GM23248 (cell line): ENCODE measurements around the gene CALD1. TPM values are rescaled to one million over a fixed set of nuclear protein-coding genes. Genes with fewer than 3 reads are reported as not detected.

Experiments
- DNase-seq: peaks from one replicate; pipeline ENCODE4 v3.0.0-alpha.2; 2015
- H2AFZ ChIP-seq: fragments of 200-600 bp; sonication (generic); 2 replicates; pipeline ENCODE4 v1.6.1; 2016; ENCODE audit warnings: antibody characterized with exemption
- H3F3A ChIP-seq: fragments of 200-600 bp; sonication (generic); 2 replicates; pipeline ENCODE4 v1.6.1; 2016; ENCODE audit warnings: mild to moderate bottlenecking, antibody characterized with exemption, mixed run types; ENCODE audit not compliant: insufficient read depth
- H3K27ac ChIP-seq: fragments of 200-600 bp; sonication (generic); 2 replicates; pipeline ENCODE4 v1.5.1; 2016; ENCODE audit warnings: mild to moderate bottlenecking
- H3K27me3 ChIP-seq: fragments of 200-600 bp; sonication (generic); replicated peaks from 2 replicates; pipeline ENCODE4 v1.6.1; 2016; ENCODE audit warnings: mild to moderate bottlenecking; ENCODE audit not compliant: insufficient read depth
- H3K36me3 ChIP-seq: fragments of 200-600 bp; sonication (generic); 2 replicates; pipeline ENCODE4 v1.6.1; 2016; ENCODE audit warnings: low read depth, mild to moderate bottlenecking
- H3K4me1 ChIP-seq: fragments of 200-600 bp; sonication (generic); 2 replicates; pipeline ENCODE4 v1.6.1; 2016; ENCODE audit warnings: mild to moderate bottlenecking; ENCODE audit not compliant: insufficient read depth
- H3K4me2 ChIP-seq: fragments of 200-600 bp; sonication (generic); one replicate; pipeline ENCODE4 v1.6.1; 2016; ENCODE audit warnings: mild to moderate bottlenecking; ENCODE audit not compliant: unreplicated experiment
- H3K4me3 ChIP-seq: fragments of 200-600 bp; sonication (generic); 2 replicates; pipeline ENCODE4 v1.5.1; 2016; ENCODE audit warnings: mild to moderate bottlenecking
- H3K79me2 ChIP-seq: fragments of 200-600 bp; sonication (generic); 2 replicates; pipeline ENCODE4 v1.6.1; 2016; ENCODE audit warnings: mild to moderate bottlenecking; ENCODE audit not compliant: insufficient read depth
- H3K9ac ChIP-seq: fragments of 200-600 bp; sonication (generic); 2 replicates; pipeline ENCODE4 v1.6.1; 2016; ENCODE audit warnings: mild to moderate bottlenecking
- H3K9me2 ChIP-seq: fragments of 200-600 bp; sonication (generic); 2 replicates; pipeline ENCODE4 v1.6.1; 2016; ENCODE audit warnings: mixed run types, mild to moderate bottlenecking, moderate library complexity; ENCODE audit not compliant: insufficient read depth
- H3K9me3 ChIP-seq: fragments of 200-600 bp; sonication (generic); one replicate; pipeline ENCODE4 v1.6.1; 2017; ENCODE audit warnings: low read depth
- H4K20me1 ChIP-seq: fragments of 200-600 bp; sonication (generic); 2 replicates; pipeline ENCODE4 v1.6.0; 2016; ENCODE audit not compliant: insufficient read depth
- EZH2 ChIP-seq: fragments of 200-600 bp; sonication (generic); IDR thresholded peaks from 2 replicates; pipeline ENCODE4 v1.6.1; 2018; ENCODE audit warnings: antibody characterized with exemption, mild to moderate bottlenecking; ENCODE audit not compliant: insufficient read depth, poor library complexity, severe bottlenecking
- EZH2phosphoT487 ChIP-seq: fragments of 200-600 bp; sonication (generic); IDR thresholded peaks from 2 replicates; pipeline ENCODE4 v1.6.1; 2018; ENCODE audit warnings: antibody characterized with exemption, moderate library complexity, mild to moderate bottlenecking, low read depth; ENCODE audit not compliant: insufficient read depth
- WGBS, 2 experiments: methylation state at CpG; one replicate each; pipeline ENCODE4 v1.1.6; 2015 to 2017; ENCODE audit warnings: low lambda C conversion rate in 2 of 2, low coverage in 1 of 2; ENCODE audit errors: missing lambda C conversion rate in 2 of 2; 5-methylcytosine and 5-hydroxymethylcytosine counted together
- in situ Hi-C: fragments of 300-500 bp; cut with MboI; formaldehyde crosslinking; loops from 2 replicates; pipeline ENCODE4 v1.15.0; 2020
- polyA plus RNA-seq: library from polyadenylated mRNA; unstranded; fragments of >200 nt; fragmentation: Nextera tagmentation; extraction: Ambion mirVana; gene quantifications from 2 replicates; pipeline ENCODE4 v1.2.1, GENCODE V29; 2016
- total RNA-seq: library from RNA; depleted of rRNA; stranded (reverse); fragments of >200 nt; shearing (Covaris generic); gene quantifications from 2 replicates; pipeline ENCODE4 v1.2.3, GENCODE V29; 2014

Gene CALD1
- total and polyA plus RNA-seq, 2 experiments from 2014 or later = 698 to 1,687 TPM

DNA sequence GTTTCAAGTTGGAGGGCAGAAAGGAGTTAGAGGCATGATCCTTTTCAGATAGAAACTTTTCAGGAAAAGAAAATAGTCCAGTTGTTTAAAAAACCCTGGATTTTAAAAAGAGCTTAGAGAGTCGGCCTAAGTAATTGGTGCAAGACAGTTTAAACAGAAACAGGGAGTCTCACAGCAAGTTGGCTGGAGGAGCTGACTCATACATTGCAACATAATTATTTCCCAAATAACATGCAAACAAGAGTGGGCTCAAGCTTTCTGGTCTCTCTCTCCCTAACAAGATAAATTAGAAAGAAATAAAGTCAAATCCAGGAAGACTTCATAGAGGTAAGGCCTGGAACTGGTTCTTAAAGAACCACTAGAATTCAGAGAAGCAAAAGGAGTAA lies 106.5 kb downstream of the CALD1 start:
- in situ Hi-C loops = no loop called here
- H3K4me1 ChIP-seq = peaks cover 45% of the 10 kb centered on the region
- no peaks in the 10 kb centered on the region for H3K9me2 ChIP-seq
- no peaks in the 10 kb centered on the region for H3K27me3 ChIP-seq
- no peak overlapping the region for H2AFZ ChIP-seq
- peaks cover 94% of the 10 kb centered on the region for H3K79me2 ChIP-seq
- peaks cover 25% of the 10 kb centered on the region for H3K36me3 ChIP-seq
- peak overlapping the region; percentile 94 for H3K27ac ChIP-seq
- 0% methylated on average over 1 of the region's 1 CpG for WGBS, 2 experiments
- no peaks in the 10 kb centered on the region; the same call in 1 of the 2 replicates for H4K20me1 ChIP-seq
- peak overlapping the region; percentile 61 for H3K4me2 ChIP-seq
- H3F3A ChIP-seq = peaks cover 86% of the 10 kb centered on the region
- peak overlapping the region; percentile 40 for H3K4me3 ChIP-seq
- peak overlapping the region; percentile 73 for H3K9ac ChIP-seq
- TF ChIP-seq EZH2phosphoT487 = no peak
- TF ChIP-seq EZH2 = no peak
- H3K9me3 ChIP-seq = no peaks in the 10 kb centered on the region
- DNase-seq = peak; percentile 91

DNA sequence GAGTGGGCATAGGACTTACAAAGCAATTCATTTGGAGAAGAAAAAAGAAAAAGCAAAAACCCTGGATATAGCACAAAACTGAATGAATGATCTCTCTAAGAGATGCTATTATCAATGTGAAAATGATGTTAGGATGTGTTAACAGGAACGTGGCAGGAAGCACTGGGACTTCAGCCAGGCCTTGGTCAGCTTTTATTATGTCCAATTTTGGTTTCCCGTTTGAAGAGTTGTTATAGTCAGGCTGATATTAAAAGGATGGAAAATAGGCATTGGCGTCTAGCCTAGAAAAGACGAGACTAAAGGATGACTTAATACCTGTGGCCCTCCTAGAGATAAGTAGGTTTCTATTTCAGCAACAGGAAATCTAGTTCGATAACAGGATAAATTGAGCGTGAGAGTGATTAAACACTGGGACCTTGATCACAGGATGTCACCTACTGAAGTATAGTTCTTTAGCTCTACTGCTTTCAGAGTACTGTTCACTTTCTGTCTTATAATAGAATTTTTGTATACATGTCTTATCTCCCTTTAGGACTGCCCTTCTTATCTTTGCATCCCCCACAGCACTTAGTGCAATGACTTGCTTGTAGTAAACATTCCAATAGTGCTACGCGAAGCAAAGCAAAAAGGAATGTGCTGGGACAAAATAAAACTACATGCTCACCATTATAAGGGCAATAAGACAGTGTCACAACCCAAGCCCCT lies 107.1 kb downstream of the CALD1 start:
- H2AFZ ChIP-seq = no peak overlapping the region
- in situ Hi-C loops = no loop called here
- H3K9me2 ChIP-seq = no peaks in the 10 kb centered on the region
- no peak for TF ChIP-seq EZH2
- no peak for TF ChIP-seq EZH2phosphoT487
- DNase-seq = peak; percentile 74
- 8 to 11% methylated on average over 8 of the region's 8 CpGs for WGBS, 2 experiments
- peaks cover 47% of the 10 kb centered on the region for H3K4me1 ChIP-seq
- no peaks in the 10 kb centered on the region for H3K9me3 ChIP-seq
- no peaks in the 10 kb centered on the region; the same call in 1 of the 2 replicates for H4K20me1 ChIP-seq
- H3K4me3 ChIP-seq = peak overlapping the region; percentile 40
- peaks cover 87% of the 10 kb centered on the region for H3F3A ChIP-seq
- peak overlapping the region; percentile 94 for H3K27ac ChIP-seq
- peaks cover 93% of the 10 kb centered on the region for H3K79me2 ChIP-seq
- H3K4me2 ChIP-seq = peak overlapping the region; percentile 61
- peaks cover 25% of the 10 kb centered on the region for H3K36me3 ChIP-seq
- H3K9ac ChIP-seq = peak overlapping the region; percentile 73
- H3K27me3 ChIP-seq = no peaks in the 10 kb centered on the region

DNA sequence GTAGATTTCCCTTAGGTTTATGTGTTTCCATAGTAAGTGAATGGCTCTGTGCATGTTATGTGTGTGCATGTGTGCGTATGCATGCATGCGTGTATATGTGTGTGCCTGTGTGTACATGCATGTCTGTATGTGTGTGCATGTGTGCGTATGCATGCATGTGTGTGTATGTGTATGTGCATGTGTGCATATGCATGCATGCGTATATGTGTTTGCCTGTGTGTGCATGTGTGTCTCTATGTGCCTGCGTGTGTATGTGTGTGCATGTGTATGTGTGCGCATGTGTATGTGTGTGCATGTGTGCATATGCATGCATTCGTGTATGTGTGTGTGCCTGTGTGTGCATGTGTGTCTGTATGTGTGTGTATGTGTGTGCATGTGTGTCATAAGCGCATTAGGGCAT lies 108.1 kb downstream of the CALD1 start:
- Histone ChIP-seq H3K79me2 (peaks cover 92% of the 10 kb centered on the region), H3K4me3 (no peak overlapping the region), H3K27me3 (no peaks in the 10 kb centered on the region), H3K9me3 (no peaks in the 10 kb centered on the region), H3K27ac (peak overlapping the region; percentile 94), H3K9me2 (no peaks in the 10 kb centered on the region), H3K4me1 (peaks cover 57% of the 10 kb centered on the region), H3K4me2 (peak overlapping the region; percentile 10), H3F3A (peaks cover 86% of the 10 kb centered on the region), H3K9ac (no peak overlapping the region), H2AFZ (no peak overlapping the region), H3K36me3 (peaks cover 17% of the 10 kb centered on the region; the same call in 1 of the 2 replicates), H4K20me1 (no peaks in the 10 kb centered on the region; the same call in 1 of the 2 replicates)
- no peak for DNase-seq
- TF ChIP-seq EZH2 (no peak), EZH2phosphoT487 (no peak)
- WGBS, 2 experiments = 97 to 98% methylated on average over 8 of the region's 8 CpGs
- in situ Hi-C loops = no loop called here

DNA sequence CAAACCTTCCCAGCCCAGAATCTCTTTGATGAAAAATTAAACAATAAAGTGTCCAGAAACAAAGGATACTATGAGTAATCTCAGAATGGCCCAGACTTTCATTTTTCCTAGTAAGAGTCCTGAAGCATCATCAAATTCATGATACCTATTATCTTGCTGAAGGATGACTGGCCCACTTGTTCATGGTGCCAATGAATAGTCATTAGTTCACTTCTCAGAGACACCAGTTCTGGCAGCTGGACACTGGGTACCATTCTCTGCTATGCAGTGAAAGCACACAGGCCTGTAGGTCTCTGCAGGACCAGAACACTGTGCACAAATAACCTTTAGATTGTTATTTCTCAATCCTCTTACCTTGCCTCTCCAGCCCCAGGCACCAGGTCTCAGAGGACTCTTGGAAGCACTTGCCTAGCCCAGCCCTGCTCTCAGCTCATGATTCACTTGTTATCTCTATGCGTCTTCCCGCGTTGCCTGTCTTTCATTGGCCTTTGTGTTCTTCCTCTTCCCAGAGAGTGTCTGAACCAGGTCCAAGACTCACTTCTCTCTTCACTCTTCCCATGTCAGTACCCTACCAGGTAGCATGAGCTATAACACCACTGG lies 108.8 kb downstream of the CALD1 start:
- Histone ChIP-seq H3K9me3 (no peaks in the 10 kb centered on the region), H3K4me1 (peaks cover 64% of the 10 kb centered on the region), H3K36me3 (peaks cover 11% of the 10 kb centered on the region; the same call in 1 of the 2 replicates), H3K9ac (no peak overlapping the region), H3K27me3 (no peaks in the 10 kb centered on the region), H3K4me2 (no peak overlapping the region), H4K20me1 (no peaks in the 10 kb centered on the region; the same call in 1 of the 2 replicates), H2AFZ (no peak overlapping the region), H3K9me2 (no peaks in the 10 kb centered on the region), H3K79me2 (peaks cover 92% of the 10 kb centered on the region), H3K4me3 (no peak overlapping the region), H3F3A (peaks cover 86% of the 10 kb centered on the region), H3K27ac (peak overlapping the region; percentile 94)
- 72 to 94% methylated on average over 3 of the region's 3 CpGs for WGBS, 2 experiments
- in situ Hi-C loops = no loop called here
- TF ChIP-seq EZH2 (no peak), EZH2phosphoT487 (no peak)
- peak; percentile 52 for DNase-seq
